Mucosa of stomach (tissue), 1 donor: ENCODE data around the gene MRPS6.
A peak's percentile ranks its signal among the peaks of the same experiment; 100 is the strongest.

Source experiments
- H3K27me3 ChIP-seq: one replicate; pipeline ENCODE4 v1.7.0; 2013; ENCODE audit warnings: mild to moderate bottlenecking, low read length; ENCODE audit not compliant: control insufficient read depth, insufficient read depth
- H3K36me3 ChIP-seq: one replicate; pipeline ENCODE4 v1.7.0; 2013; ENCODE audit warnings: low read length; ENCODE audit not compliant: control insufficient read depth, insufficient read depth
- H3K4me1 ChIP-seq: one replicate; pipeline ENCODE4 v1.7.0; 2013; ENCODE audit warnings: mild to moderate bottlenecking, low read length; ENCODE audit not compliant: control insufficient read depth, insufficient read depth
- H3K4me3 ChIP-seq: one replicate; pipeline ENCODE4 v1.7.0; 2013; ENCODE audit warnings: low read length
- H3K9ac ChIP-seq: one replicate; pipeline ENCODE4 v1.7.0; 2013; ENCODE audit warnings: mild to moderate bottlenecking, low read length, moderate library complexity
- H3K9me3 ChIP-seq: one replicate; pipeline ENCODE4 v1.7.0; 2013; ENCODE audit warnings: mild to moderate bottlenecking, low read length, moderate library complexity; ENCODE audit not compliant: control insufficient read depth
- donor health status: Pancreatic carcinoma.

Gene MRPS6

DNA sequence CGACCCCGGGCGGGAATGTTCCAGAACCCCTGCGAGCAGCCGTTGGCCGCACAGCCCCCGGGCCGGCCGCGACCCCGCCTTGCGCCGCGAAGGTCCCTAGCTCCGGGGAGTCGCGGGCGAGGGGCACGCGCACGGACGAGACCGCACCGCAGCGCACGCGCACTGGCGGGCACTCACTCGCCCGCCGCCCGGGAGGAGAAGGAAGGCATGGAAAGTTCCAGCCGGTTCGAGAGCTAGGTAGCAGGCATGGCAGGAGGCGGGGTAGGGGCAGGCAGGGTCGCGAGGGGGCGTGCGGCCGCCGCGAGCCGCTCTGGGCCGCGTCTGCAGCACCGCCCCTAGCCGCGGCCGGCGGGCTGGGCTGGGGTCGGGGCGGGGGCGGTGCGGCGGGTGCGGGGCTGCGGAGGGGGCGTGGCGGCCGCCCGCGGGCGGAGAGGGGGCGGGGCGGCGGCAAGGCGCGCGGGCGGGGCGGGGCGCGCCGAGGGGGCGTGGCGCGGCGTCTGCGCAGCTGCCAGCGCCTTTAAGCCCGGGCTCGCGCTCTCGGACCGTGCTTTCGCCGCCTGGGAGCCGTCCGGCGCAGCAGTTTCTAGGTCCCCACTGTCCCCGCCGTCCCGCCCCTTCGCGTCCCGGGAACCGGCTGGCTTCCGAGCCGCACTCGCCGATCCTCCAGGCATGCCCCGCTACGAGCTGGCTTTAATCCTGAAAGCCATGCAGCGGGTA, at the start of gene MRPS6, which contains the start of gene SLC5A3:
Gene MRPS6, plus strand, starts transcription at position 547 of the 717 bp plus-strand sequence. Its CDS starts 123 bp downstream, at position 670.
Gene SLC5A3, plus strand, starts transcription at position 547 of the 717 bp plus-strand sequence. CDS start 21,621 bp downstream, outside the sequence.
- no peaks in the 10 kb centered on the region for H3K36me3 ChIP-seq
- H3K4me1 ChIP-seq, result peaks cover 8% of the 10 kb centered on the region
- peak within 1 kb of the TSS; percentile 75 for H3K9ac ChIP-seq
- H3K4me3 ChIP-seq, result peak within 1 kb of the TSS; percentile 45
- H3K27me3 ChIP-seq, result no peaks in the 10 kb centered on the region
- H3K9me3 ChIP-seq, result no peaks in the 10 kb centered on the region

DNA sequence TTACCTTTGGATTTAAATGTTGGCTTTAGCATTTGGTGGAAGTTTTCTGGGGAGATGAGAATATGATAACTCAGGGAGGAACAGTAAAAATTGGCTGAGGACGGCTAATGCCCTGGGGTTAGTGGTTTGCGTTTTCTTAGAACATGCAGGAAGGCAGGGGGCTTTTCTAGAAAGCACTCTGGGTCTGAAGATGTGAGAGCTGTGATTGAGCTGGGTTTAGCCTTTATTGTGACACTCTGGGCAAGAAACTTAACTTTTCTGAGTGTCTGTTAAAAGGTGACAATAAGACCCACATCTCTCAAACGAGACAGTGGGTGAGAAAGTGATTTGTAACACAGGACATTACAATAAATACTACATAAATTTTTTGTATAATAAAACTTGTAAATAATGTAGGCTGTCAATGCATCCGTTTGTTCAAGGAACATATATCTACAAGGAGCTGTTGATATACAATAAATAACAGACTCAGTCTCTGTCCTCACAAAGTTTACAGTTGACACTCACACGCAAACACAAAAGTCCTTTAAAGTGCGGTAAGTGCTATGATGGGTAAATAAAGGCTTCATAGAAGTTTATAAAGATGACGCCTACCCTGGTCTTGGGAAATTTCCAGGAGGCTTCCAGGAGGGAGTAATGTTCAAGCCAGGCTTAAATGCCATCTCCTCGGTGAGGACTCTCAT, 49.5 kb upstream of the MRPS6 start:
- Histone ChIP-seq H3K9me3 (no peaks in the 10 kb centered on the region), H3K9ac (no peak overlapping the region), H3K27me3 (no peaks in the 10 kb centered on the region), H3K36me3 (no peaks in the 10 kb centered on the region), H3K4me3 (no peak overlapping the region), H3K4me1 (peaks cover 5% of the 10 kb centered on the region)

DNA sequence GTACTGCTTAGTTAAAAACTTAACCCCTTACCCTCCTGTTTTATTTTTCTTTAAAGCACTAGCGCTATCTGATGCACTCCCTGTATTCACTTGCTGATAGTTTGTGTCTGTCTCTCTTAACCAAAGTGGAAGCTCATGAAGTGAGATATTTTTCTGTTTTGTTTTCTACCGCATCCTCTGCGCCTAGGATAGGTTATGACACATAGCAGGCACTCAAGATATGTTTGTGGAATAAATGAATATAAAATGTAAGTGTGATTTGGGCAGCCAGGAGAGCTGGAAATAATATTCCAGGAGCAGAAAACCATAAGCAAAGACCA, 49.0 kb upstream of the MRPS6 start:
- no peak overlapping the region for H3K9ac ChIP-seq
- H3K4me1 ChIP-seq, result peaks cover 5% of the 10 kb centered on the region
- H3K36me3 ChIP-seq, result no peaks in the 10 kb centered on the region
- H3K27me3 ChIP-seq, result no peaks in the 10 kb centered on the region
- H3K4me3 ChIP-seq, result no peak overlapping the region
- H3K9me3 ChIP-seq, result no peaks in the 10 kb centered on the region

DNA sequence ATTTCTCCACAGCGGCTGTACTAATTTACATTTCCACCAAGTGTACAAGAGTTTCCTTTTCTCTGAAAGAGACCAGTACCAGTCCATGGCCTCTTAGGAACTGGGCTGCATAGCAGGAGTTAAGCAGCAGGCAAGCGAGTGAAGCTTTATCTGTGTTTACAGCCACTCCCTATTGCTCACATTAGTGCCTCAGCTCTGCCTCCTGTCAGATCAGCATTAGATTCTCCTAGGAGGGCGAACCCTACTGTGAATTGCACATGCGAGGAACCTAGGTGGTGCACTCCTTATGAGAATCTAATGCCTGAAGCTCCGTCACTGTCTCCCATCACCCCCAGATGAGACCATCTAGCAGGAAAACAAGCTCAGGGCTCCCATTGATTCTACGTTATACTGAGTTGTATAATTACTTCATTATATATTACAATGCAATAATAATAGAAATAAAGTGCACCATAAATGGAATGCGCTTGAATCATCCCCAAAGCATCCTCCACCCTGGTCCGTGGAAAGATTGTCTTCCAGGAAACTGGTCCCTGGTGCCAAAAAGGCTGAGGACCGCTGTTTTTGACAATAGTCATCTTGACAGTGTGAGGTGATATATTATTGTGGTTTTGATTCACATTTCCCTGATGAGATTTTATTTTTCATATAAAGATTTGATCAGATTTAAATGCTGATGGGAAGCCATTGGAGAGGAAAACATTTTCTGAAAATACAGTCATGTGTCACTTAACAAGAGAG, 45.5 kb upstream of the MRPS6 start:
- Histone ChIP-seq H3K9ac (no peak overlapping the region), H3K9me3 (no peaks in the 10 kb centered on the region), H3K4me3 (no peak overlapping the region), H3K36me3 (no peaks in the 10 kb centered on the region), H3K27me3 (no peaks in the 10 kb centered on the region), H3K4me1 (peaks cover 2% of the 10 kb centered on the region)

DNA sequence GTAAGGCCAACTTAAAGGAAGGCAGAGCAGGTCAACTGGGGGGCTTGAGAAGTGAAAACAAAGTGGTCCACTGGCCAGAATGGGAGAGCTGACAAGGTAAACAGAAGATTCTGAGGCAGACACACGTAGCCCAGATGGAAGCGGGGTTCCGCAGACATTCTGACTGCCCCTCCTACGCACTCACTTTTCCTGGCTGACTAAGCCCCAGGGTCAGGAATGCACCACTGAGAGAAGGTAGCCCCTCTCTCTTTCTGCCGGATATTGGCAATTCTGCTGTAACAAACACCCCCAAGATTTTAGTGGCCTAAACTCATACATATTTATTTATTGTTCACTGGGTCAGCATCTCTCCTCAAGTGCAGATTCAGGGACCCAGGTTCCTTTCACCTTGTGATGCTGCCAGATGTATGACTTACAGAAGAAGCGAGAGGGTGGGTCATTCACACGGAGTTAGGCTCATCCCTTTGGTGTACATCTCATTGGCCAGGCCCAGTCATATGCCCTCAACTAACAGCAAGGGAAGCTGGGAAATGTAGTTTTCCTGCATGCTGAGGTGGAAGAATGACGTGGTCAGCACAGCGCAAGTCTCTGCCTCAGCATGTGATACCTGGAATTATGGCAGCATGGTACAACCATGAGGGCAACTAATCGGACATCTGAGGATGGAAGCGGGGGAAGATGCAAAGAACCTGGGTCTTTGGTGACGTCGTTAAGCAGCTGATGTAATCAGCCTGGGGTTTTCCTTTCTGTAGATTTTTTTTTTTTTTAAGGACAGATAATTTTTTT, 43.4 kb upstream of the MRPS6 start:
- no peaks in the 10 kb centered on the region for H3K36me3 ChIP-seq
- no peaks in the 10 kb centered on the region for H3K9me3 ChIP-seq
- H3K27me3 ChIP-seq, result no peaks in the 10 kb centered on the region
- H3K9ac ChIP-seq, result no peak overlapping the region
- no peak overlapping the region for H3K4me3 ChIP-seq
- no peaks in the 10 kb centered on the region for H3K4me1 ChIP-seq

DNA sequence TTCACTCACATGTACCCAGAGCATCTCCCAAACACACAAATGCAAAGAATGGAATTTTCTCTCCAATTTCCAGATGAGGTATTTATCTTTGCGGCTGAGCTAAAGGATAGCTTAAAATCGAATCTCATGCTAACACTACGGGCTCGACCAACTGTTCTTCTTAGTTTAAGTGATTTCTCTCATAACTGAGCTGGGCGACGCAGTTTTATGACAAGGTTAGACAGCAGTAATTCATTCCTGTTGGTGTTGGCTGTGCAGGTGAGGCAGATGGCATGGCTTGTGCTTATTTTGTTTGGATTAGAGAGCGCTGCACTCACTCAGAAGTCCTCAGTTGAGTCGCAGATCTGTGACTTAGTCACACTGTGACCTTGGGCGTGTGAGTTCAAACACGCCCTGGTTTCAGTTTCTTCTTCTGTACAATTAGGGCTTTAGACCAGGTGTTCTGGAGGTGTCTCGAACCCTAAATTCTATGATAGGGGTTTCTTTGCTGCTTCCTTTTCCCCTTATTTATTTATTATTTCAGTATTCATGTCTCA, 41.5 kb upstream of the MRPS6 start:
- no peak overlapping the region for H3K4me3 ChIP-seq
- no peak overlapping the region for H3K9ac ChIP-seq
- H3K36me3 ChIP-seq, result no peaks in the 10 kb centered on the region
- no peaks in the 10 kb centered on the region for H3K9me3 ChIP-seq
- no peaks in the 10 kb centered on the region for H3K27me3 ChIP-seq
- H3K4me1 ChIP-seq, result no peaks in the 10 kb centered on the region

DNA sequence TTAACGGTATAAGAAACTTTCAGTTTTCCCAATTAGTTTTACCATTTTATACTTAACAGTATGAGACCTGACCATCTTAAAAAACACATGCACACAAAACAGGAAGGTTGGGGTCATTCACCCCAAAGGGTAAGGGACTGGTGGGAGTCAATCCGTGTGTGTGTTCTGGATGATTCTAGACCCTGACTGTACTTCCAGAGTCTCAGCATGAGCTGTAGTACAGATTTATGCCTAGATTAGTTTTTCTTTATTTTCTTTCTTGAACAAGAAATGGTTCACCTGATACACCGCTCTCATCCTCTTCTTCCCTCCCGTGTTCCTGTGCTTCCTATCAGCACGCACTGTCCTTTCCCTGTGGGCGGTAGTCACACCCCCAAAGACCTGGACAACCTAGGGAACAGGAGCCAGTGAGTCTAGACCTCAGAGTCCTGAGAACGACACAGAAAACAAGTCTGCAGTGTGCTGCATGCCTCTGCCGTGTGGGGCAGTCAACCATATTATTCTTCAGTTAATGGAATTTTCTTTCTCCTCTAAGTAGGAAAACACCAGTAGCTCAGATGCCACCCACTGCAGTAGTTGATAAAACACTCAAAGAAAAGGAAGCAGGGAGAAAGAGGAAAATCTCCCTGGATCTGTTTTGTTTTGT, 38.9 kb upstream of the MRPS6 start:
- no peaks in the 10 kb centered on the region for H3K4me1 ChIP-seq
- no peaks in the 10 kb centered on the region for H3K27me3 ChIP-seq
- H3K36me3 ChIP-seq, result no peaks in the 10 kb centered on the region
- no peaks in the 10 kb centered on the region for H3K9me3 ChIP-seq
- H3K9ac ChIP-seq, result no peak overlapping the region
- no peak overlapping the region for H3K4me3 ChIP-seq

DNA sequence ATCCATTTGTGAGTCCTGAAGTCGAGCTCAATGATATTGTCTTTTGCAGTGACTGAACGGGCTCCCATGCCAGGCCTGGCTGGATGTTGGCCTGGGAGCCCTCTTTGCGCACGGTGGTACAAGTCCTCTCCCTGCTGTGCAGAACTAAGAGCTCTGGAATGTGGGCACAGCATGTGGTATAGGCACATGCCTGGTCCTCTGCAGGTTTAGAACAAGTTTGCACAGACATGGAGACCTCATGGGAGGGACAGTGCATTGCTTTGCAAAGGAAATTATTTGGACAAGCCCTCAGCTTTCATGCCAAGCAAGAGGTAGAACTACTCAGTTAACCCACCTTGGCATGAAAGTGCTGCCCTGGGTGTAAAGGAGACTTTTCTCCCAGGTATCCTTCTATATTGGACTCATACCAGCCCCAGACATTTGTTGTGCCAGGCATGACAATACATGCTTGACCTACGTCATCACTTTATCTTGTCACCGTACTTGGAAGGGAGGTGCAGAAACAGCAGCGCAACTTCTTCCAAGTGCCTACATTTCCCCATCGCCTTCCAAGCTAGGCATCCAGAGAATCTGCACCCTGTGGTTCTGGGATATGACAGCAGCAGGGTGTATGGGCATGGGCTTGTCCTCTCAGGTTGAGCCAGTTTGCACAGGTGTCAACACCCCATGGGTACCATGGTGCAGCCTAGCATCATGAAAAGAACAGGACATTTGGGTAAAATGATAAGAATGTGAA, 37.6 kb upstream of the MRPS6 start:
- no peaks in the 10 kb centered on the region for H3K9me3 ChIP-seq
- no peaks in the 10 kb centered on the region for H3K27me3 ChIP-seq
- H3K9ac ChIP-seq, result no peak overlapping the region
- no peaks in the 10 kb centered on the region for H3K36me3 ChIP-seq
- no peak overlapping the region for H3K4me3 ChIP-seq
- no peaks in the 10 kb centered on the region for H3K4me1 ChIP-seq

DNA sequence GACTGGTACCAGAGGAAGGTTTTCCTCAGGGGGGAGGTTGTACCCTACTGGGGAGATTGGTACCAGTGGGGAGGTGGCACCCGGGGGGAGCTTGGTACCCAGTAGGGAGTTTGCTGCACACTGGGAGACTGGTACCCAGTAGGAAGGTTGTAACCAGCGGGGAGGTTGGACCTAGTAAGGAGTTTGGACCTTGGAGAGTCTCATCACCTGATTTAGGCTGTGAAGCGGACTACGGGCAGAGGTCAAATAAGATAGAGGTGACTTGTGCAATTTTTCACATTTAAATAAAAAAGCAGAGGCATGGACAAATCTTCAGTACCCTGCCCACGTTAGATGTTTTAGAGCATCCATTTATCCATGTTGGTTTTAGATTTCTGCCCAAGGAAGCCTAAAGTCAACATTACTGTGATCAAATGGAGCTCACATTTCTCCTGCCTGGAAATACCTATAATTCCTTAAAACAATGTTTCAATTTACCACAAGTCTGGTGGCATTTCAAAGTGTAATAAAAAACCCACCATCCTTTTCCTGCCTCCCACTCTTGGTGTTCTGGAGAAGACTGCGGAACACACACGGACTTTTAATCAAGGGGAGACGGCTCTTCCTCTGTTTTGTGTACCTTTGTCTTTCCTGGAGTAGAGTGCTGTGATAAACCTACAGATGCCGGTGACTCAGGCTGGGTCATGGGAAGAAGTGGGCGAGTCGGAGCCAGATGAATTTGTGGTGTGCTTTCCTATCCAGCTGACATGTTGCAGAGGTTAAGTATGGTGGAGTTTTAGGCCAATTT, 36.2 kb upstream of the MRPS6 start:
- Histone ChIP-seq H3K4me1 (no peaks in the 10 kb centered on the region), H3K4me3 (no peak overlapping the region), H3K9ac (no peak overlapping the region), H3K9me3 (no peaks in the 10 kb centered on the region), H3K27me3 (no peaks in the 10 kb centered on the region), H3K36me3 (no peaks in the 10 kb centered on the region)

DNA sequence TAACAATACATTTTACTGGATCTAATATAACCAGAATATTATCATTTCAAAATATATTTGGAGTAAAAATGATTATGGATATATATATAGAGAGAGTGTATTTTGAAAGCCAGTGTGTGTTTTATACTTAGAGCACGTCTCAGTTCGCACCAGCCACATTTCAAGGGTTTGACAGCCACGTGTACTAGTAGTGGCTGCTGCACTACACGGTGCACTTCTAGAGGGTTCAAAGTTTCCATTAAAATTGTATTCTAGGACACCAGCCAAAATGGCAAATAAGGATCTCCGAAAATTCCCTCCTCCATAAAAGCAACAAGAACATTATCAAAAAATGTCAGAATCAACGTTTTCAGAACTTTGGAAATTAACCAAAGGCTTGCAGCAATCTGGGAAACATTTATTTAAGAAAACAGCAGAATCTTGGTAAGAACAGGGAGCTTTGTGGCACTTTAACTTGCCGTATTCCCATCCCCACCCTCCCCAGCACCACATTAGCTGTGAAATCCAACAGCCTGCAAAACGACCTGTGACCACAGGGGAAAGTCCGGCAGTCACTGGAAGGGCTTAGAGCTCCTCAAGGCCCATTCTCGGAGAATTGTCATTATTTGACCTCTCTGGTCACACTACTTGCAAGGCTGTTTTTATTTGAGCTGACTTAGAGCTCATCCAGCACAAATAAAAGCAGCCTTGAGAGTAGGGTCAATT, 33.5 kb upstream of the MRPS6 start:
- Histone ChIP-seq H3K9me3 (no peaks in the 10 kb centered on the region), H3K4me3 (no peak overlapping the region), H3K36me3 (no peaks in the 10 kb centered on the region), H3K27me3 (no peaks in the 10 kb centered on the region), H3K9ac (no peak overlapping the region), H3K4me1 (no peaks in the 10 kb centered on the region)
